ENCODE data around the gene ZMPSTE24. TPM values are rescaled to one million over a fixed set of nuclear protein-coding genes. Genes with fewer than 3 reads are reported as not detected.

ZMPSTE24 gene
- total RNA-seq, 1 donor from 2014 or later, result 29.0 TPM

Other genes with a start within 250 kb of the ZMPSTE24 start
- 141 to 146 TPM (median 143 TPM) in 3 replicates for gene CAP1, start 217.5 kb upstream of the ZMPSTE24 start, total RNA-seq
- gene PPT1, start 161.0 kb upstream of the ZMPSTE24 start, total RNA-seq, result 81.8 to 90.9 TPM (median 85.3 TPM) in 3 replicates
- 33.2 to 33.6 TPM (median 33.3 TPM) in 3 replicates for gene RLF, start 96.8 kb upstream of the ZMPSTE24 start, total RNA-seq
- not detected in 3 replicates for gene TMCO2, start 10.3 kb upstream of the ZMPSTE24 start, total RNA-seq
- 45.8 to 50.3 TPM (median 49.9 TPM) in 3 replicates for gene COL9A2, start 59.0 kb downstream of the ZMPSTE24 start, total RNA-seq
- 10.9 to 12.4 TPM (median 12.0 TPM) in 3 replicates for gene SMAP2, start 115.5 kb downstream of the ZMPSTE24 start, total RNA-seq
- gene ZFP69B, start 192.2 kb downstream of the ZMPSTE24 start, total RNA-seq, result 8.3 to 9.0 TPM (median 8.6 TPM) in 3 replicates
- 4.3 to 4.7 TPM (median 4.4 TPM) in 3 replicates for gene ZFP69, start 219.1 kb downstream of the ZMPSTE24 start, total RNA-seq

Measured in mesothelial cell of epicardium (in vitro differentiated cells).